Trophoblast cell (in vitro differentiated cells and primary cell): ENCODE results near the gene FMNL2.

Source experiments
- DNase-seq, 2 donors: peaks; one replicate each; pipeline ENCODE4 v3.0.0-alpha.2; 2016
- H2AFZ ChIP-seq: 2 replicates; pipeline ENCODE4 v1.6.1; 2013; ENCODE audit warnings: low read length, moderate library complexity, mild to moderate bottlenecking; ENCODE audit not compliant: insufficient read depth, poor library complexity
- H2AK5ac ChIP-seq: 2 replicates; pipeline ENCODE4 v1.6.1; 2013; ENCODE audit warnings: mild to moderate bottlenecking, low read length
- H2BK120ac ChIP-seq: 2 replicates; pipeline ENCODE4 v1.6.1; 2013; ENCODE audit warnings: low read length, mild to moderate bottlenecking, moderate library complexity; ENCODE audit not compliant: insufficient read depth, poor library complexity
- H2BK12ac ChIP-seq: 2 replicates; pipeline ENCODE4 v1.6.1; 2013; ENCODE audit warnings: mild to moderate bottlenecking, low read length, moderate library complexity
- H2BK5ac ChIP-seq: 2 replicates; pipeline ENCODE4 v1.6.1; 2013; ENCODE audit warnings: low read length, low read depth, moderate library complexity, mild to moderate bottlenecking; ENCODE audit not compliant: poor library complexity
- H3K14ac ChIP-seq: 2 replicates; pipeline ENCODE4 v1.6.1; 2013; ENCODE audit warnings: mild to moderate bottlenecking, low read length
- H3K18ac ChIP-seq: 2 replicates; pipeline ENCODE4 v1.6.1; 2013; ENCODE audit warnings: mild to moderate bottlenecking, low read length
- H3K23ac ChIP-seq: 2 replicates; pipeline ENCODE4 v1.6.1; 2013; ENCODE audit warnings: low read length
- H3K27ac ChIP-seq: 2 replicates; pipeline ENCODE4 v1.5.1; 2013; ENCODE audit warnings: low read depth, mild to moderate bottlenecking, inconsistent platforms, low read length, moderate library complexity
- H3K27me3 ChIP-seq: 2 replicates; pipeline ENCODE4 v1.6.1; 2013; ENCODE audit warnings: inconsistent platforms, mild to moderate bottlenecking, low read length, moderate library complexity; ENCODE audit not compliant: insufficient read depth
- H3K36me3 ChIP-seq, 2 experiments: 1 replicate in 1 of 2; 2 replicates in 1 of 2; pipeline ENCODE4 v1.6.1; 2013; ENCODE audit warnings: low read length in 2 of 2, mild to moderate bottlenecking in 2 of 2, moderate library complexity in 1 of 2; ENCODE audit not compliant: insufficient read depth in 2 of 2, control insufficient read depth in 1 of 2
- H3K4ac ChIP-seq: 2 replicates; pipeline ENCODE4 v1.6.1; 2013; ENCODE audit warnings: low read depth, mild to moderate bottlenecking, low read length, moderate library complexity
- H3K4me1 ChIP-seq, 2 experiments: 1 replicate in 1 of 2; 2 replicates in 1 of 2; pipeline ENCODE4 v1.6.1; 2013; ENCODE audit warnings: low read length in 2 of 2, mild to moderate bottlenecking in 2 of 2, moderate library complexity in 1 of 2; ENCODE audit not compliant: insufficient read depth in 2 of 2, control insufficient read depth in 1 of 2
- H3K4me2 ChIP-seq: 2 replicates; pipeline ENCODE4 v1.6.1; 2013; ENCODE audit warnings: inconsistent platforms, mild to moderate bottlenecking, low read length, moderate library complexity
- H3K4me3 ChIP-seq: 2 replicates; pipeline ENCODE4 v1.5.1; 2013; ENCODE audit warnings: mild to moderate bottlenecking, low read depth, low read length, inconsistent platforms
- H3K79me1 ChIP-seq: one replicate; pipeline ENCODE4 v1.6.1; 2013; ENCODE audit warnings: low read length
- H3K79me2 ChIP-seq: 2 replicates; pipeline ENCODE4 v1.6.1; 2013; ENCODE audit warnings: low read length, mild to moderate bottlenecking; ENCODE audit not compliant: control insufficient read depth, insufficient read depth, poor library complexity
- H3K9ac ChIP-seq: 2 replicates; pipeline ENCODE4 v1.6.1; 2013; ENCODE audit warnings: mild to moderate bottlenecking, low read length
- H3K9me3 ChIP-seq: 2 replicates; pipeline ENCODE4 v1.6.1; 2013; ENCODE audit warnings: low read depth, mild to moderate bottlenecking, control low read depth, inconsistent platforms, low read length; ENCODE audit not compliant: insufficient read depth
- H4K12ac ChIP-seq: 2 replicates; pipeline ENCODE4 v1.6.1; 2013; ENCODE audit warnings: low read depth, mild to moderate bottlenecking, low read length, moderate library complexity
- H4K8ac ChIP-seq: 2 replicates; pipeline ENCODE4 v1.6.1; 2013; ENCODE audit warnings: low read depth, mild to moderate bottlenecking, low read length, moderate library complexity
- H4K91ac ChIP-seq: one replicate; pipeline ENCODE4 v1.6.1; 2013; ENCODE audit warnings: low read depth, mild to moderate bottlenecking, low read length, moderate library complexity
- WGBS: extraction: QIAGEN DNeasy Blood & Tissue Kit; methylation state at CpG from one replicate; pipeline ENCODE4 v1.1.7; 2013; ENCODE audit warnings: missing lambda C conversion rate; ENCODE audit not compliant: insufficient read length, insufficient coverage; ENCODE audit errors: extremely low coverage; 5-methylcytosine and 5-hydroxymethylcytosine counted together

FMNL2 gene

GRCh38 chr2:152354909-152355308 is 19.9 kb downstream of the FMNL2 start:
- WGBS, result no CpG with 5 or more reads among the region's 3 CpGs
- Histone ChIP-seq H2AFZ (no peak overlapping the region), H3K4ac (no peak overlapping the region)

GRCh38 chr2:152355409-152355831 is 20.4 kb downstream of the FMNL2 start:
- no CpG with 5 or more reads among the region's 2 CpGs for WGBS
- Histone ChIP-seq H3K9me3 (no peaks in the 10 kb centered on the region), H3K4ac (no peak overlapping the region), H3K79me2 (no peaks in the 10 kb centered on the region), H2AFZ (no peak overlapping the region), H3K27ac (no peak overlapping the region), H3K36me3 (no peaks in the 10 kb centered on the region), H3K18ac (no peak overlapping the region), H3K23ac (no peak overlapping the region), H3K79me1 (no peaks in the 10 kb centered on the region), H3K4me3 (no peak overlapping the region), H4K91ac (no peak overlapping the region), H3K27me3 (no peaks in the 10 kb centered on the region), H2BK120ac (no peak overlapping the region), H2BK5ac (no peak overlapping the region), H3K14ac (no peak overlapping the region), H2AK5ac (no peak overlapping the region), H4K12ac (no peak overlapping the region), H2BK12ac (no peak overlapping the region), H3K4me2 (no peak overlapping the region), H3K9ac (no peak overlapping the region), H4K8ac (no peak overlapping the region), H3K4me1 (no peaks in the 10 kb centered on the region)
- DNase-seq, result no peak

More at GRCh38 chr2:152354909-152355308, 19.9 kb downstream of the FMNL2 start:
- Histone ChIP-seq H3K4me1 (no peaks in the 10 kb centered on the region), H2BK120ac (no peak overlapping the region), H3K36me3 (peaks cover 0 to 2% of the 10 kb centered on the region in 2 experiments), H3K79me1 (no peaks in the 10 kb centered on the region), H4K91ac (no peak overlapping the region), H4K8ac (no peak overlapping the region), H3K79me2 (peaks cover 2% of the 10 kb centered on the region), H3K18ac (no peak overlapping the region), H4K12ac (no peak overlapping the region), H3K4me3 (no peak overlapping the region), H3K9me3 (no peaks in the 10 kb centered on the region), H3K14ac (no peak overlapping the region), H3K9ac (no peak overlapping the region), H3K27me3 (no peaks in the 10 kb centered on the region), H3K4me2 (no peak overlapping the region), H2BK5ac (no peak overlapping the region), H3K23ac (no peak overlapping the region), H2AK5ac (no peak overlapping the region), H2BK12ac (no peak overlapping the region), H3K27ac (no peak overlapping the region)
- no peak for DNase-seq

GRCh38 chr2:152359573-152360363 is 24.8 kb downstream of the FMNL2 start:
- no peak overlapping the region for H2AFZ ChIP-seq
- no peaks in the 10 kb centered on the region for H3K4me1 ChIP-seq
- no peaks in the 10 kb centered on the region for H3K79me2 ChIP-seq
- no peak overlapping the region for H3K27ac ChIP-seq
- H2AK5ac ChIP-seq, result no peak overlapping the region
- no peak for DNase-seq
- H3K4me3 ChIP-seq, result no peak overlapping the region
- no peak overlapping the region for H3K4ac ChIP-seq
- no peak overlapping the region for H3K4me2 ChIP-seq
- no peaks in the 10 kb centered on the region for H3K36me3 ChIP-seq
- no peak overlapping the region for H2BK120ac ChIP-seq
- no peaks in the 10 kb centered on the region for H3K9me3 ChIP-seq
- H3K79me1 ChIP-seq, result no peaks in the 10 kb centered on the region
- H2BK12ac ChIP-seq, result no peak overlapping the region
- no peak overlapping the region for H3K23ac ChIP-seq
- H2BK5ac ChIP-seq, result no peak overlapping the region
- no CpG with 5 or more reads among the region's 6 CpGs for WGBS
- no peaks in the 10 kb centered on the region for H3K27me3 ChIP-seq
- no peak overlapping the region for H3K9ac ChIP-seq
- no peak overlapping the region for H4K12ac ChIP-seq
- no peak overlapping the region for H3K18ac ChIP-seq
- no peak overlapping the region for H3K14ac ChIP-seq
- H4K91ac ChIP-seq, result no peak overlapping the region
- H4K8ac ChIP-seq, result no peak overlapping the region

GRCh38 chr2:152363936-152364335 is 29.0 kb downstream of the FMNL2 start:
- Histone ChIP-seq H3K79me2 (no peaks in the 10 kb centered on the region), H3K4me2 (no peak overlapping the region), H4K91ac (no peak overlapping the region), H2BK12ac (no peak overlapping the region), H2AK5ac (no peak overlapping the region), H4K12ac (no peak overlapping the region), H3K36me3 (no peaks in the 10 kb centered on the region), H3K4me3 (no peak overlapping the region), H3K27ac (no peak overlapping the region), H2BK5ac (no peak overlapping the region), H3K4me1 (no peaks in the 10 kb centered on the region), H3K23ac (no peak overlapping the region), H3K9me3 (no peaks in the 10 kb centered on the region), H3K27me3 (no peaks in the 10 kb centered on the region), H3K14ac (no peak overlapping the region), H3K9ac (no peak overlapping the region), H3K18ac (no peak overlapping the region), H4K8ac (no peak overlapping the region), H3K4ac (peak overlapping the region; percentile 33), H3K79me1 (no peaks in the 10 kb centered on the region), H2AFZ (no peak overlapping the region), H2BK120ac (no peak overlapping the region)
- DNase-seq, result no peak
- WGBS, result no CpG with 5 or more reads among the region's 1 CpG
